Astrocyte of the spinal cord (primary cell): ENCODE measurements around the gene PLA2G2C.

Source experiments
- DNase-seq: peaks from one replicate; pipeline ENCODE4 v3.0.0; 2011; ENCODE audit warnings: low read depth, low spot score
- H3K4me3 ChIP-seq: 2 replicates; pipeline ENCODE4 v1.5.1; 2011; ENCODE audit warnings: low read depth, mild to moderate bottlenecking, low read length, moderate library complexity
- in situ Hi-C: cut with HindIII; loops from 2 replicates; pipeline ENCODE4 v1.10.0; 2017; ENCODE audit warnings: low sequenced_read_pairs
- TF ChIP-seq, protein P1 (sequence below): IDR thresholded peaks from 2 replicates; pipeline ENCODE4 v1.5.1; 2012; ENCODE audit warnings: low read depth, mild to moderate bottlenecking, low read length, inconsistent platforms

The PLA2G2C gene

GRCh38 chr1:20180844-20181207 lies 5.5 kb downstream of the PLA2G2C start:
- in situ Hi-C loops = no loop called here
- no peak overlapping the region for H3K4me3 ChIP-seq
- DNase-seq = no peak
- TF ChIP-seq, protein P1, sequence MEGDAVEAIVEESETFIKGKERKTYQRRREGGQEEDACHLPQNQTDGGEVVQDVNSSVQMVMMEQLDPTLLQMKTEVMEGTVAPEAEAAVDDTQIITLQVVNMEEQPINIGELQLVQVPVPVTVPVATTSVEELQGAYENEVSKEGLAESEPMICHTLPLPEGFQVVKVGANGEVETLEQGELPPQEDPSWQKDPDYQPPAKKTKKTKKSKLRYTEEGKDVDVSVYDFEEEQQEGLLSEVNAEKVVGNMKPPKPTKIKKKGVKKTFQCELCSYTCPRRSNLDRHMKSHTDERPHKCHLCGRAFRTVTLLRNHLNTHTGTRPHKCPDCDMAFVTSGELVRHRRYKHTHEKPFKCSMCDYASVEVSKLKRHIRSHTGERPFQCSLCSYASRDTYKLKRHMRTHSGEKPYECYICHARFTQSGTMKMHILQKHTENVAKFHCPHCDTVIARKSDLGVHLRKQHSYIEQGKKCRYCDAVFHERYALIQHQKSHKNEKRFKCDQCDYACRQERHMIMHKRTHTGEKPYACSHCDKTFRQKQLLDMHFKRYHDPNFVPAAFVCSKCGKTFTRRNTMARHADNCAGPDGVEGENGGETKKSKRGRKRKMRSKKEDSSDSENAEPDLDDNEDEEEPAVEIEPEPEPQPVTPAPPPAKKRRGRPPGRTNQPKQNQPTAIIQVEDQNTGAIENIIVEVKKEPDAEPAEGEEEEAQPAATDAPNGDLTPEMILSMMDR = no peak

DNA sequence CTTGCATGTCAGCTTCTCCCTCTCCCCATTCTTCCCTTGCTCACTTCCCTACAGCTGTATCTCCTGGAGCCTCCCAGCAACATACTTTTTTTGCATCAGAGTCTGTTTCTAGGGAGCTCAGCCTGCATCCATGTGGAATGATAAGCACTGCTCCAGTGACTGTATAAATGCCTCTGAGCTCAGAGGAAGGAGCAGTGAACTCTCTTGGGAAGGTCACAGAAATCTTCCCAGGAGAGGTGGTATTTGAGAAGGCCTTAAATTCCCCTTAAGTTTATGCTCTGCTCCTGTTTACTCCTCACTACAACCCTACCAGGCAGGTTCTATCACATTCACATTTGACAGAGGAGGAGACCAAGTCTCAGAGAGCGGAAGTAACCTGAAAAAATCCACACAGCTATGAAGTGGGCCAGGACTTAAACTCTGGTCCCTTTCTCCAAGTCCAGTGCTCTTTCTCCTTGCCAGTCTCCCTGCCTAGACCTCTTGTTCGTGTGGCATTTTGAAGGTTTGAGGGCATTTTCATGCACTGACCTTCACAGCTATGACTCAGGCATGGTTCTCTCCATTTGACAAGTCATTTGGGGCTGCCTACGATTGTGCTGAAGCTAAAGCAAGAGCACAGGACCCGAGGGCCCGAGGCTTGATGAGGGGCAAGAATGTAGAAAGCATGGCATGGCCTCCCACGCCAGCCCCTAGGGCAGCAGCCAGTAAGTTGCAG lies 6.0 kb downstream of the PLA2G2C start:
- no peak for DNase-seq
- H3K4me3 ChIP-seq = no peak overlapping the region
- TF ChIP-seq, protein P1 = no peak
- in situ Hi-C loops = no loop called here

- no peak for DNase-seq
- no peak overlapping the region for H3K4me3 ChIP-seq
- TF ChIP-seq, protein P1 = no peak
- in situ Hi-C loops = no loop called here
Observed at GRCh38 chr1:20179371-20180128, 6.8 kb downstream of the PLA2G2C start.

DNA sequence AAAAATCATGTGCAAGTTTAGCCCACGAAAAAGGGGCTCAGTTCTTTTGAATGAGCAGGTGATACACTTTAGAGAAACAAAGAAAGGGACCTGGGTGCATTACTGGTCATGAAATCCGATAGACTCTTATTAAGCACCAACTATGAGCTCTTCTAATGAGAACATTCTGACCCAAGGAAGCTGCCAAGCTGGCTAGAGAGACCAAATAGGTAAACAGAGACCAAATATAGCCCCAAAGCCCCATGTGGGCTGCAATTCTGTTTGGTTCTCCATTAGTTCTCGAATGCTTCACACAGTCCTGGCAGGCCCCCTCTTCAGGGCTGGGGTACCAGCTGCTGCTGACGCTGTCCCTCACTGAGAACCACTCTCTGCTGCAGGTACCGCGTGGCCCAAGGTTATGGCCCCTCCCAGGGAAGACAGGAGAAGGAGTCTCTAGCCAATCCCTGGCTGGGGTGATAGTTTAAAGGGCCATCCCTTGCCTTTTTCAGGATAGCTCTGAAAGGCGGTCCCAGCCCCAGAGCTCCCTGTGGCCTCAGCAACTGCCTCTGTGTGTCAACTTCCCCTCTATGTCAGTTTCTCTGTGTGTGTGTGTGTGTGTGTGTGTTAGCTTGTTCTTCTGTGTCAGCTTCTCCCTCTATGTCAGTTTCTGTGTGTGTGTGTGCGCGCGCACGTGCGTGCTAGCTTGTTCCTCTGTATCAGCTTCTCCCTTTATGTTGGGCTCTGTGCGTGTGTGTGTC lies 7.5 kb downstream of the PLA2G2C start:
- TF ChIP-seq, protein P1 = no peak
- no peak for DNase-seq
- H3K4me3 ChIP-seq = no peak overlapping the region
- in situ Hi-C loops = no loop called here

DNA sequence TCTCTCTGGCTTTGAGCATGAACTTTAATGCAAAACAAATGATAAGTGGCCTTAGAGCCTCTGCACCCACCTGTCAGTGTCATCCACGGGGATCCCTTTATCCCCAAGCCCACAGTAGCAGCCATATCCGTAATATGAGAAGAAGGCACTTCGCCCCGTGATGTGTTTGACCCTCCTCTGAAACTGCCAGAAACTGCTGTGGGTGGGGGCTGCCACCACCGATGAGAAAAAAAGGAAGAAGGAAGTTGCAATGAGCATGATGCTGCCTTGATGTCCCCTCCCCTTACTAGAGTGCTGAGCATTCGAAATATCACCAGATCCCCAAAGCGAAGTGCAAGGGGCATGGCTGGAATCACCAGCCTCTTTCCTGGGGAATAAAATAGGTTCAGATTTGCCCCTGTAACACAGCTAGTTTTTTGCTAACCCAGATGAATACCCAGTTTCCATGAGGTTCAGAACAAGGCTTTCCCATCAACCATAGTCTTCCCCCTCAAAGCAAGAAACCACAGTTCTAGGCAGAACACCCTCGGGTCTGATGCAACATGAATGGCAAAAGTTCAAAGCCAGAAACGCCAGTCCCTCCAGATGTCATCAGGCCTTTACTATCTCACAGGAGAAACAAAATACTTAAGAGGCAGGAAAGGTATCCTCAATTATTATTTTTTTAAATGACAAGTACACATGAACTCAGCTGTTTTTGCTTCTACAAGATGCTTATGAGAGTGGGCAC lies 11.2 kb downstream of the PLA2G2C start:
- DNase-seq = no peak
- in situ Hi-C loops = no loop called here
- TF ChIP-seq, protein P1 = no peak
- no peak overlapping the region for H3K4me3 ChIP-seq

GRCh38 chr1:20172033-20172590 lies 14.2 kb downstream of the PLA2G2C start:
- in situ Hi-C loops = no loop called here
- DNase-seq = no peak
- TF ChIP-seq, protein P1 = no peak
- no peak overlapping the region for H3K4me3 ChIP-seq
